Fibroblast of the aortic adventitia (primary cell): ENCODE measurements around the gene SARM1. TPM values are rescaled to one million over a fixed set of nuclear protein-coding genes. Genes with fewer than 3 reads are reported as not detected.

Source experiments
- DNase-seq: peaks from one replicate; pipeline ENCODE4 v3.0.0-alpha.2; 2010; ENCODE audit warnings: low read depth
- H3K4me3 ChIP-seq: 2 replicates; pipeline ENCODE4 v1.5.1; 2011; ENCODE audit warnings: low read depth, mild to moderate bottlenecking, control low read depth, low read length, moderate library complexity
- CTCF ChIP-seq: IDR thresholded peaks from 2 replicates; pipeline ENCODE4 v1.5.1; 2011; ENCODE audit warnings: mild to moderate bottlenecking, low read length, control low read depth, inconsistent platforms; ENCODE audit not compliant: insufficient read depth
- total RNA-seq: library from RNA; depleted of rRNA; stranded (reverse); fragments of >200 nt; gene quantifications from 2 replicates; pipeline ENCODE4 v1.2.3, GENCODE V29; 2012; ENCODE audit warnings: low replicate concordance

Gene SARM1
- total RNA-seq, 1 donor = 9.0 TPM

GRCh38 chr17:28357061-28357900, 14.2 kb upstream of the SARM1 start, which contains the start of gene POLDIP2:
POLDIP2 (minus strand) TSS chr17:28357527; CDS start chr17:28357448, 79 bp downstream.
- no peak for TF ChIP-seq CTCF
- DNase-seq = peak; percentile 92
- peak within 1 kb of the TSS; percentile 96 for H3K4me3 ChIP-seq

GRCh38 chr17:28357901-28358197, 13.6 kb upstream of the SARM1 start:
- TF ChIP-seq CTCF = no peak
- no peak for DNase-seq
- peak overlapping the region; percentile 96 for H3K4me3 ChIP-seq

GRCh38 chr17:28363186-28363585, 8.3 kb upstream of the SARM1 start:
- no peak overlapping the region for H3K4me3 ChIP-seq
- no peak for DNase-seq
- no peak for TF ChIP-seq CTCF

GRCh38 chr17:28363776-28364650, 7.5 kb upstream of the SARM1 start:
- no peak for DNase-seq
- H3K4me3 ChIP-seq = no peak overlapping the region
- TF ChIP-seq CTCF = no peak

DNA sequence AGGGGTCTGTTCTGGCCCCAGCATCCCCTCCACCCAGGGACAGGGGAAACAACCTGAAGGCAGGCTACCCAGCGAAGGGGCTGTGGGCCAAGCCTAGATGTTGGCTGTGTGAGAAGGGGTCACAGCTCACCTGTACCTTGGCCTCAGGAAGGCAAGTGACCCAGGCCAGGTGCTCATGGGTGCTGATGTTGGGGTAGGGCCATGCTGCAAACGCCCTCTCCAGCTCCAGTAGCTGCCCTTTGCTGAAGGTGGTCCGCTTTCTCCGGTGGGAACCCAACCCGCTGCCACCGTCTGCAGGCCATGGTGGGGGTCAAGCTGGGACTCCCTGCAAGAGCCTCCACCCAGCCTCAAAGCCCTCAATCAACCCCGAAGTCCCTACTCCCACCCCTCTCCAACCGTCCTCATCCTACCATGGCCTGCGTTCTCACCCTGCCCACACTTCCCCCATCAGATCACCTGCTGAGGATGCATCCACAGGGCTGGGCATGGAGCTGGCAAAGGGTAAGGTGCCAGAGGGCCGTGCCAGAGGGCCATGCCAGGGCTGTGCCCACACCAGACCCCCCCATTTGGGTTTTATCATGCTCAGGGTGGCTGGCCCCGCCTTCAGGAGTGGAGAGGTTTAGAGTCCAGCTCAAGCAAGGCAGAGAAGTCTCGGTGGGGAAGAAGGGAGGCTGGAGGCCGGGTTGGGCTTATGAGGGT, 6.7 kb upstream of the SARM1 start, which contains the start of gene SEBOX:
TSS of gene SEBOX (minus strand) at position 535 of the 699 bp plus-strand sequence. CDS start at position 487, 48 bp downstream.
- no peak for DNase-seq
- no peak within 1 kb of the TSS for H3K4me3 ChIP-seq
- TF ChIP-seq CTCF = no peak

- no peak overlapping the region for H3K4me3 ChIP-seq
- no peak for DNase-seq
- no peak for TF ChIP-seq CTCF
These were observed 6.0 kb upstream of the SARM1 start for GRCh38 chr17:28365487-28365886.
